C4-2B (cell line): ENCODE results near the gene EXOC6.

Source experiments
- ZFX ChIP-seq: fragments of 450-650 bp; IDR thresholded peaks from 2 replicates; pipeline ENCODE4 v1.6.1; 2017
- TF ChIP-seq, protein P1 (sequence below): fragments of 450-650 bp; conservative IDR thresholded peaks from 2 replicates; pipeline ENCODE4 v1.5.1; 2017; ENCODE audit warnings: mild to moderate bottlenecking

DNA sequence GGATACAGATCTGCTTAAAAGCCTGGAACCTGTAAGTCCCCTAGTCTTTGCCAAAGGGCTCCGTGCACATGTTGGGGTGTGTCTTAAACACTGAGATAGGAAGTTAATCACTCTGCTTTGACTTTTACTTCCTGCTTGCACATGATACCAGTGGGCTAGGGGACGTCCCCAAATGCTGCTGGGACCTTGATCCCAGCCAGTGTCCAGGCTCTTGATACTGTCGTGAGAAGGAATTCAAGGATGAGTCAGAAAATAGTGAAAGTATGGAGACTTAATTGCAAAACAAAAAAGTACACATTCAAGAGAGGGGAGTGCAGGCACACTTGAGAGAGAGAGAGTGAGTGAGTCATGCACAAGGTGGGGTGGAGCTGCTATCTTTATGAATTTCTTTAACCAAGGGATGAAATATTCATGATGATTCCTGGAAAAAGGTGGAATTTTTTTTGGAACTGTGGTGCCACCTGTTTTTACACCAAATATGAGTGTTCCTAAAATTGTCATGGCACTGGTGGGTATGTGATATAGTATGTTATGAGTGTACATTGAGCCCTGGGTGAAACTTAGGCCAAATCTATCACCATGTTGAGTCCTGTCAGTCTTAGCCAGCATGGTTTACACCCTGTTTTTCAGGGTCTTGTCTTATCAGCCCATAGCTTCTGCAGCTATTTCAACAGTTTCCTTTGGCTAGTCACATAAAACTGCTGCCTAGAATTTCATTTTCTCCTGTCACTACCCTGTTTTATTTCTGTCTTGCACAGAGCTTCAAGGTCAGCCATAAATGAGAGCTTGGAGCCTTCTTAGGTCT, 123.9 kb downstream of the EXOC6 start:
- TF ChIP-seq, protein P1, sequence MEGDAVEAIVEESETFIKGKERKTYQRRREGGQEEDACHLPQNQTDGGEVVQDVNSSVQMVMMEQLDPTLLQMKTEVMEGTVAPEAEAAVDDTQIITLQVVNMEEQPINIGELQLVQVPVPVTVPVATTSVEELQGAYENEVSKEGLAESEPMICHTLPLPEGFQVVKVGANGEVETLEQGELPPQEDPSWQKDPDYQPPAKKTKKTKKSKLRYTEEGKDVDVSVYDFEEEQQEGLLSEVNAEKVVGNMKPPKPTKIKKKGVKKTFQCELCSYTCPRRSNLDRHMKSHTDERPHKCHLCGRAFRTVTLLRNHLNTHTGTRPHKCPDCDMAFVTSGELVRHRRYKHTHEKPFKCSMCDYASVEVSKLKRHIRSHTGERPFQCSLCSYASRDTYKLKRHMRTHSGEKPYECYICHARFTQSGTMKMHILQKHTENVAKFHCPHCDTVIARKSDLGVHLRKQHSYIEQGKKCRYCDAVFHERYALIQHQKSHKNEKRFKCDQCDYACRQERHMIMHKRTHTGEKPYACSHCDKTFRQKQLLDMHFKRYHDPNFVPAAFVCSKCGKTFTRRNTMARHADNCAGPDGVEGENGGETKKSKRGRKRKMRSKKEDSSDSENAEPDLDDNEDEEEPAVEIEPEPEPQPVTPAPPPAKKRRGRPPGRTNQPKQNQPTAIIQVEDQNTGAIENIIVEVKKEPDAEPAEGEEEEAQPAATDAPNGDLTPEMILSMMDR = no peak
- no peak for TF ChIP-seq ZFX
